ENCODE data around the gene ORC1.

- no peak for TF ChIP-seq CTCF (IDR thresholded peaks at IDR 0.05)
- no peak for TF ChIP-seq POLR2A (IDR thresholded peaks at IDR 0.05)
Measured at GRCh38 chr1:52400131-52400530, 4.1 kb downstream of the ORC1 start.

Measured in thyroid gland (tissue), 4 donors.